GM18858 (cell line): ENCODE measurements around the gene ZBTB40.

ENCODE experiments used
- ATAC-seq: cut with Tn5 transposase; IDR thresholded peaks from one replicate; pipeline ENCODE4 v1.9.1; 2021; ENCODE audit not compliant: unreplicated experiment

Gene ZBTB40

GRCh38 chr1:22451702-22452480 is at the start of gene ZBTB40:
Gene ZBTB40, plus strand, starts transcription at chr1:22451851. Its CDS starts 38,098 bp downstream, at chr1:22489949.
- peak; percentile 59 for ATAC-seq

- no peak for ATAC-seq
These were observed 49.1 kb upstream of the ZBTB40 start for GRCh38 chr1:22402356-22403053.

GRCh38 chr1:22404486-22404885 is 47.2 kb upstream of the ZBTB40 start:
- no peak for ATAC-seq

- no peak for ATAC-seq
These were observed 44.7 kb upstream of the ZBTB40 start for GRCh38 chr1:22406722-22407495.

GRCh38 chr1:22408230-22408629 is 43.4 kb upstream of the ZBTB40 start:
- ATAC-seq: no peak

GRCh38 chr1:22410401-22410800 is 41.2 kb upstream of the ZBTB40 start:
- no peak for ATAC-seq

GRCh38 chr1:22410928-22411495 is 40.6 kb upstream of the ZBTB40 start:
- ATAC-seq: no peak

- no peak for ATAC-seq
These were observed 40.1 kb upstream of the ZBTB40 start for GRCh38 chr1:22411589-22411988.

GRCh38 chr1:22412932-22413727 is 38.5 kb upstream of the ZBTB40 start:
- no peak for ATAC-seq

- ATAC-seq: no peak
These were observed 37.9 kb upstream of the ZBTB40 start for GRCh38 chr1:22413799-22414198.

- ATAC-seq: no peak
These were observed 37.4 kb upstream of the ZBTB40 start for GRCh38 chr1:22414244-22414751.

- no peak for ATAC-seq
These were observed 36.2 kb upstream of the ZBTB40 start for GRCh38 chr1:22415489-22415888.

- no peak for ATAC-seq
These were observed 34.8 kb upstream of the ZBTB40 start for GRCh38 chr1:22416555-22417454.

- ATAC-seq: no peak
These were observed 34.2 kb upstream of the ZBTB40 start for GRCh38 chr1:22417466-22417865.

GRCh38 chr1:22418312-22418711 is 33.3 kb upstream of the ZBTB40 start:
- no peak for ATAC-seq

- no peak for ATAC-seq
These were observed 32.7 kb upstream of the ZBTB40 start for GRCh38 chr1:22418933-22419382.

- ATAC-seq: no peak
These were observed 31.1 kb upstream of the ZBTB40 start for GRCh38 chr1:22420455-22421053.

GRCh38 chr1:22426781-22427180 is 24.9 kb upstream of the ZBTB40 start:
- no peak for ATAC-seq

GRCh38 chr1:22428672-22429071 is 23.0 kb upstream of the ZBTB40 start:
- no peak for ATAC-seq
